NCI-H187 (cell line): ENCODE results near the gene FAM193A.
"Not testable (repeated sequence)": the region's sequence is repeated elsewhere in the genome, so short reads cannot be mapped to it uniquely, and the experiment has no call there.

Experiments used
- DNase-seq, 2 experiments: peaks; one replicate each; lab custom pipeline; 2025; lab: John Stamatoyannopoulos, UW

FAM193A gene

GRCh38 chr4:2750719-2751605 lies 214.5 kb downstream of the FAM193A start:
- no peak for DNase-seq

GRCh38 chr4:2753436-2753835 lies 217.0 kb downstream of the FAM193A start:
- no peak for DNase-seq

- no peak for DNase-seq
Observed at GRCh38 chr4:2754848-2755819, 218.7 kb downstream of the FAM193A start.

GRCh38 chr4:2755821-2756690 lies 219.6 kb downstream of the FAM193A start, which contains the start of gene TNIP2:
Gene TNIP2, minus strand, starts transcription at chr4:2756336. Its CDS starts 47 bp downstream, at chr4:2756289.
- DNase-seq: peak; percentile 31 to 50

- DNase-seq: no peak
Observed at GRCh38 chr4:2756691-2757350, 220.4 kb downstream of the FAM193A start.

- DNase-seq: no peak
Observed at GRCh38 chr4:2757426-2757825, 221.0 kb downstream of the FAM193A start.

- DNase-seq: no peak
Observed at GRCh38 chr4:2761035-2761923, 224.8 kb downstream of the FAM193A start.

- DNase-seq: no peak
Observed at GRCh38 chr4:2762048-2762447, 225.6 kb downstream of the FAM193A start.

GRCh38 chr4:2762486-2763370 lies 226.3 kb downstream of the FAM193A start:
- not testable (repeated sequence) for DNase-seq

GRCh38 chr4:2763511-2763967 lies 227.1 kb downstream of the FAM193A start:
- DNase-seq: no peak

GRCh38 chr4:2765832-2766526 lies 229.5 kb downstream of the FAM193A start:
- no peak for DNase-seq

GRCh38 chr4:2767046-2767704 lies 230.7 kb downstream of the FAM193A start:
- DNase-seq: no peak

- no peak for DNase-seq
Observed at GRCh38 chr4:2767705-2768074, 231.2 kb downstream of the FAM193A start.

- DNase-seq: no peak
Observed at GRCh38 chr4:2768124-2768523, 231.7 kb downstream of the FAM193A start.

GRCh38 chr4:2768921-2769336 lies 232.5 kb downstream of the FAM193A start:
- DNase-seq: no peak

- no peak for DNase-seq
Observed at GRCh38 chr4:2771264-2771663, 234.8 kb downstream of the FAM193A start.

GRCh38 chr4:2780643-2781042 lies 244.2 kb downstream of the FAM193A start:
- DNase-seq: not testable (repeated sequence)

GRCh38 chr4:2781911-2782310 lies 245.5 kb downstream of the FAM193A start:
- no peak for DNase-seq
